GM21447 (cell line): Measurements from ENCODE around the gene CASK.

Experiments used
- ATAC-seq: cut with Tn5 transposase; IDR thresholded peaks from one replicate; pipeline ENCODE4 v1.9.1; 2021; ENCODE audit not compliant: unreplicated experiment

CASK gene

DNA sequence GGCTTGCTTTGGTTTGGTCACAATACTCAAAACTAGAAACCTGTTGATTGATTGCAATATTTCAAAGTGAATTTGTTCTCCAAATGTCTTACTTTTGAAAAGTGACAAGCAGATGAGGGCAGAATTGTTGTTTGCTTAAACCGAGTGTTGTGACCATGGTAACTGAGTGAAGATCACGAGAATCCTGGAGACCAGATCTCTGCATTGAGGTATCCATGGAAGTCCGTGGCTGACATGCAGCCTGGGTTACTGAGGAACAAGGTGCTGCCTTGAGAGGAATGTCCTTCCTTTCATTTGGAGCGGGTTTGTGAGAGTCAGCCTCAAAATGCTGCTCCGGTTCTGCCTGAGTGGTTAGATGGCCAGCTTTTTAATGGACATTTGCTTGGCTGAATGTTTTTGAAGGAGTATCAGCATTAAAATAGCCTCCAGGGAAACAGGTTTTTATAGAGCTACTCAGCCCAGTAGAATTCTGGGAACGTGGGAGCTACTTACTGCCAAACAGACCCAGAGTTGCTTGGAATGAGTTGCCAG is 444.9 kb downstream of the CASK start:
- ATAC-seq: no peak

DNA sequence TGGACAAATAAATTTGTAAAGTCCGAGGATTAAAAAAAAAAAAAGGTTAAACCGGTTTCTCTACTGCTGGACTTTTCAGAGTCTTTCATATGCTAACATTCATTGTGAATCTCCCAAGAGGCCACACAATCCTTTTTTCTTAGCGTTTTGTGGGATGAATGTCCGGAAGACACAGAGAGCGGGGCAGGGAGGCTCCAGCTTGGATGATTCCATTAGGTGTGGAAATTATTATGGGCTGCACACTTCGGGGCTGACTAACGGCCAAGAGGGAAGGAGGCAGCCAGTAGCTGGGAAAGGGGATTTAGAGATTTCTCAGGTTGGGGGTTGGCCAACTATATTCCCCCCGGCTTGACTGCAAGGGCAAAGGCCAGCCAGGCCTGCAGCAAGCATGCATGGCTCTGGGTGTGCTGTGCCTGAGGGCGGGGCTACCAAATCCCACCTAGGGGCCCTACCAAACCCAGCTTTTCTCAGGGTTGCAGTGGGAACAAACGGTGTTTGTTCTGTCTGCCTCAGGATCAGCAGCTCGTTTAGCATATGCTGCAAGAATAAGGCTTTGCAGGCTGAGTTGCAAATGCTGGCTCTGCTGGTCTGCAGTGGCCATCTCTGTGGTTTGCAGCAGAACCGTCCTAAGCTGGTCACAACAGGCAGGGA is 447.6 kb downstream of the CASK start:
- ATAC-seq: no peak

DNA sequence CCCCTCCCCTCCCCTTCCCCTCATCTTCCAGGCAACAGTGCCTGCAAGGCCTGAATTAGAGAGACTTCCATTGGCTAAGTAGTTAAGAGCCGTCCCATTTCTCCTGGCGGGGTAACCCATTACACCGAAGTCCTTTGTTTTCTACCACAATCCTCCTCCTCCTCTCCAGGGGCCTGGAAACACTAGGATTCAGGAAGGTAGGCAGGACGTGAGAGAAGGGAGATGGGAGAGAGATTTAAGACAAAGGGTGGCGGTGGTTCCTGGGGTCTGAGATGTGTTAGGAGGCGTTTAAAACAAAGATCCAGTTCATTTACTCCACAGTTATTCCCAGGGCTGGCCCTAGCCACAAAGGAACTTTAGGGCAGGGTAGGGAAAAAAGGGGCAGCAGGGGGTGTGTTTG is 448.2 kb downstream of the CASK start:
- ATAC-seq: no peak

DNA sequence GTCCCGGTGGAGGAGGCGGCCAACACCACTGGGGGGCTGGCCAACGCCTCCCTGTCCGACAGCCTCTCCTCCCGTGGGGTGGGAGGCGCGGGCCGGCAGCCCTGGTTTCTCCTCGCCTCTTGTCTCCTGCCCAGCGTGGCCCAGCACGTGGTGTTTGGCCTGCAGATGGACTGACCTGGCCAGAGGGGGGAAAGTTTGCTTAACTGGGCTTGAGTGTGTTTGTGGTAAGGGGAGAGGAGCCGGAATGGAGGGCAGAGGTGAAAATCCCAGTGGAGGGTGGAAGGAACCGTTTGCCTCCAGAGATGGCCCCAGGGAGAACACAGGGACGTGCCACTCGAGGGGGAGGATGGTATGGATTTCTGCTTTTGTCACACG is 448.6 kb downstream of the CASK start:
- no peak for ATAC-seq

DNA sequence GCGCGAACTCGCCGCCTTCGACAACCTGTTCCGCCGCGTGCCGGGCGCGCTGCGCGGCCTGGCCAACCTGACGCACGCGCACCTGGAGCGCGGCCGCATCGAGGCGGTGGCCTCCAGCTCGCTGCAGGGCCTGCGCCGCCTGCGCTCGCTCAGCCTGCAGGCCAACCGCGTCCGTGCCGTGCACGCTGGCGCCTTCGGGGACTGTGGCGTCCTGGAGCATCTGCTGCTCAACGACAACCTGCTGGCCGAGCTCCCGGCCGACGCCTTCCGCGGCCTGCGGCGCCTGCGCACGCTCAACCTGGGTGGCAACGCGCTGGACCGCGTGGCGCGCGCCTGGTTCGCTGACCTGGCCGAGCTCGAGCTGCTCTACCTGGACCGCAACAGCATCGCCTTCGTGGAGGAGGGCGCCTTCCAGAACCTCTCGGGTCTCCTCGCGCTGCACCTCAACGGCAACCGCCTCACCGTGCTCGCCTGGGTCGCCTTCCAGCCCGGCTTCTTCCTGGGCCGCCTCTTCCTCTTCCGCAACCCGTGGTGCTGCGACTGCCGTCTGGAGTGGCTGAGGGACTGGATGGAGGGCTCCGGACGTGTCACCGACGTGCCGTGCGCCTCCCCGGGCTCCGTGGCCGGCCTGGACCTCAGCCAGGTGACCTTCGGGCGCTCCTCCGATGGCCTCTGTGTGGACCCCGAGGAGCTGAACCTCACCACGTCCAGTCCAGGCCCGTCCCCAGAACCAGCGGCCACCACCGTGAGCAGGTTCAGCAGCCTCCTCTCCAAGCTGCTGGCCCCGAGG is 449.2 kb downstream of the CASK start:
- ATAC-seq: no peak

DNA sequence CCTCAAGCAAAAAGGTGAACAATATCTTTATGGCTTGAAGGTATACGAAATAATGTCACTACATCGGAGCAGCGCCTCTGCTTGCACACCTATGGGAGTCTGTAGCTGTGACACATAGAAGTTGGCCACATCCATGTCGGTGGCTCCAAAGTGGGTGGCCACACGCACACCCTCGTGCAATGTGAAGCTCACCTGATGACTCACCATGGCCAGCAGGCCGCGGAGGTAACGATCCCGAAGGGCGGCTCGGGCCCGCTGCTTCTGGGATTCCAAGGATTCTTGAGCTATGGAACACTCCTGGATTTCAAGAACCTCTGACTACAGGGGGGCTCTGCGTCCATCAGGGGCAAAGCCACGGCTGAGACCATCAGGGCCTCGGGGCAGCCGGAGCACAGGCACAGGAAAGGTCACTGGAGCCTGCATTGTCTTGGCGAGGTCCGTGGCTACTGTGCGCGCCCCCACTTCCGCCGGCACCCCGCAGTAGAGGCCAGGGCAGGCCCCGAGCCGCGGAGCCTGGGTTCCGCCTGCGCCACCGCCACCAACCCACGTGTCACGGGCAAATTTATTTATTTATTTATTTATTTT is 451.0 kb downstream of the CASK start:
- no peak for ATAC-seq

DNA sequence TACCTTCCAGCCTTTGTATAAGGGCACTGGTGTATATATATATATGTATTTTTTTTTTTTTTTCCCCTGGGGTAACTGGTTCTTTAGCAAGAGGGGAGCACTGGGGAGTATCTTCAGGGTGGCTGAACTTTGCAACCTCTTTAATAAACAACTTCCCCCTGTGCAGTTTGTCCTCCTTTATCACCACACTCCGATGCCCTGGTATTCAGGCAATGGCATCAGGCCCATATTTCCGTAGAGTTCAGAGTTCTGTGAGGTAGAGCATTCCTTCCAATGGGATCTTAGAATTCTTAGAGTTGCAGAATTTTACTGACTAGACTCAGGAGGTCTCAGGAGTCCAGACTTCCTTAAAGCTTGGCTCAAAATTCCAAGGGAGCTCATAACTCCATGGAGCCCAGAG is 451.6 kb downstream of the CASK start:
- ATAC-seq: no peak

DNA sequence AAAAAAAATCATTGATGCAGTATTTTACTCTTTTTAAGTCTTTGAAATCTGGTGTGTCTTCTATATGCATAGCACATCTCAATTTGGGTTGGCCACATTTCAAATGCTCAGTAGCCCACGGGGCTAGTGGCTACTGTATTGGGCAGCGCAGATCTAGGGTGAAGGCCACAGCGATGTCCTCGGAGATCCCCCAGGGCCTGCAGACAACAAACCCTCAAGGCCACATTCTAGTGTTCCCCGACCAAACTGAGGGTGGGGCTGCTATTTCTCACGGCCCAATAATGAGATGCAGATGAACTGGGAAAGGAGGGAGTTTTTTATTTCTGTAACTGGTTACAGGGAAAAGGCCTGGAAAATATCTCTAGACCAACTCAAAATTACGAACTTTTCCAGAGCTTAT is 452.6 kb downstream of the CASK start:
- no peak for ATAC-seq

DNA sequence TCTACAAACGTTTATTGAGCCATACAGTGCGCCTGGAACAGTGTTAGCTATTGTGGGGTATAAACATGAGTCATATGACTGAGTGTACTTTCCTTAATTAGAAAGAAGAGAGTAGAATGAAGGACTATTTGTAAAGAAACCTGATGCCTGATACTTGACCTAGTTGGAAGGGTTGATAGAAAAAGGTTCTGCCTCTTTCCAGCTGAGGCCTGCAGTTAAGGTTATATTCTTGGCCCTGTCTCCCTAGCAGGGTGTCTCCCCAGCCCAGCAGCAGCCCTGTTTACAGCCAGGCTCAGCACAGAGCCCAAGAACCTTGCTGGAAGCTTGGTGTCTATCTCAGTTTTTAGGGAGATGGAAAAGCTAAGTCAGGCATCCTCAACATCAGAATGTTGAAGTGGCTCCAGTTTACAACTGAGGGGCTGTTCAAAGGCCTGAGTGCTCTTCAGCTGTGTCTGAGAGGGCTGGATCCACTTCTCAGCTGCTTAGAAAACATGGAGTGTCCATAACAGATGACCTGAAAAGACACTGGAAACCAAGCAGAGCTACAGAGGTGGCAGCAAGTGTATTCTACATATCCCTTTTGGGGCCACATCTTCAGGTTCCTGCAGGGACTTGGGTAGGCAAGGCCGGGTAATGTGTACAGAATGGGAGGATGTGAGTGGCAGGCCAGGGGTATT is 454.6 kb downstream of the CASK start:
- ATAC-seq: no peak
